Measurements from ENCODE around the gene ICA1.

DNA sequence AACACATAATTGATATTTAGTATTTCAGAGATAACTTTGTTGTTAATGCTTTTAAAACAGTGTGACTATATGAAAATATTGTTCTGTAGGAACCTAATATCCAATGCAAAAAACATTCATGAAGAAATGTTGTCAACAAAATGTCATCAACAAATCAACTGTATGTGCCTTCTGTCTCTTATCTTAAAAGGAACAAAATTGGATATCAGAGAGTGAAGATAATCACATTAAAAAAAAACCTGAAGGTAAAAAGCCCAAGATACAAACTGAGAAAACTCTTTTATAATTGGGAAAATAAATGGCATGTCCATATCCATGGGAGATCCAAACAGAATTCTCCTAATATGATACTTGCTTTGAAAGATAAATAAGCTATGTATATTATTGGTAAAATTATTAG lies 33.9 kb downstream of the ICA1 start:
- no peak for TF ChIP-seq EZH2phosphoT487 (IDR thresholded peaks at IDR 0.05; ENCODE audit: borderline replicate concordance, low read length)
- TF ChIP-seq, protein P1, sequence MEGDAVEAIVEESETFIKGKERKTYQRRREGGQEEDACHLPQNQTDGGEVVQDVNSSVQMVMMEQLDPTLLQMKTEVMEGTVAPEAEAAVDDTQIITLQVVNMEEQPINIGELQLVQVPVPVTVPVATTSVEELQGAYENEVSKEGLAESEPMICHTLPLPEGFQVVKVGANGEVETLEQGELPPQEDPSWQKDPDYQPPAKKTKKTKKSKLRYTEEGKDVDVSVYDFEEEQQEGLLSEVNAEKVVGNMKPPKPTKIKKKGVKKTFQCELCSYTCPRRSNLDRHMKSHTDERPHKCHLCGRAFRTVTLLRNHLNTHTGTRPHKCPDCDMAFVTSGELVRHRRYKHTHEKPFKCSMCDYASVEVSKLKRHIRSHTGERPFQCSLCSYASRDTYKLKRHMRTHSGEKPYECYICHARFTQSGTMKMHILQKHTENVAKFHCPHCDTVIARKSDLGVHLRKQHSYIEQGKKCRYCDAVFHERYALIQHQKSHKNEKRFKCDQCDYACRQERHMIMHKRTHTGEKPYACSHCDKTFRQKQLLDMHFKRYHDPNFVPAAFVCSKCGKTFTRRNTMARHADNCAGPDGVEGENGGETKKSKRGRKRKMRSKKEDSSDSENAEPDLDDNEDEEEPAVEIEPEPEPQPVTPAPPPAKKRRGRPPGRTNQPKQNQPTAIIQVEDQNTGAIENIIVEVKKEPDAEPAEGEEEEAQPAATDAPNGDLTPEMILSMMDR (IDR thresholded peaks at IDR 0.05; ENCODE audit: low read depth, low read length, poor library complexity, severe bottlenecking) = no peak

Measured in DOHH2 (cell line).